Right cardiac atrium (tissue), 5 donors: ENCODE measurements around the gene ENSA. TPM values are rescaled to one million over a fixed set of nuclear protein-coding genes. Genes with fewer than 3 reads are reported as not detected.
"Not testable (repeated sequence)": the region's sequence is repeated elsewhere in the genome, so short reads cannot be mapped to it uniquely, and the experiment has no call there.

Source experiments
- ATAC-seq, 2 donors: fragments of 200-7000 bp; cut with Tn5 transposase; one replicate each; pipeline versions ENCODE4 v1.8.0 to v1.9.1; 2020; ENCODE audit warnings: moderate library complexity in 2 of 2, mild to moderate bottlenecking in 1 of 2
- DNase-seq, 3 donors: peaks; one replicate each; pipeline ENCODE4 v3.0.0-alpha.2; 2020
- H3K27ac ChIP-seq: one replicate; pipeline ENCODE4 v1.5.1; 2013; ENCODE audit warnings: mild to moderate bottlenecking, low read length, control low read depth, moderate library complexity
- H3K27me3 ChIP-seq: one replicate; pipeline ENCODE4 v1.6.1; 2013; ENCODE audit not compliant: control insufficient read depth, insufficient read depth
- H3K4me1 ChIP-seq: one replicate; pipeline ENCODE4 v1.6.1; 2013; ENCODE audit warnings: low read length; ENCODE audit not compliant: control insufficient read depth, insufficient read depth
- H3K4me3 ChIP-seq: one replicate; pipeline ENCODE4 v1.5.1; 2013; ENCODE audit warnings: low read length, control low read depth
- H3K9me3 ChIP-seq: one replicate; pipeline ENCODE4 v1.6.1; 2013; ENCODE audit warnings: low read length; ENCODE audit not compliant: control insufficient read depth
- WGBS: extraction: QIAGEN DNeasy Blood & Tissue Kit; methylation state at CpG from one replicate; pipeline ENCODE4 v1.1.7; 2013; 5-methylcytosine and 5-hydroxymethylcytosine counted together
- intact Hi-C, 4 donors: fragments of 100-400 bp; cut with DNase I; formaldehyde crosslinking; loops; one replicate each; pipeline versions ENCODE4 v1.11.0 to v1.14.0; 2022 to 2023
- polyA plus RNA-seq: library from polyadenylated mRNA; stranded (reverse); fragments of 200-250 nt; gene quantifications from one replicate; pipeline ENCODE4 v1.2.3, GENCODE V29; 2013
- total RNA-seq, 4 donors: library from RNA; stranded (reverse); fragmentation: NEBNext Ultra II Directional; extraction: Animal tissue kit (Norgen Biotek cat#: 25700); gene quantifications; one replicate each; pipeline ENCODE4 v1.2.1, GENCODE V29; 2021
- donor health status: healthy with polysubstance abuse.
- donor health status: DM: no; HTN: yes; CAD: no.
- donor health status: DM: no; HTN: no; CAD: no.
- donor health status: DM: no; HTN: yes; CAD: no; lungs with severe emphysema.
- donor health status: DM: yes; HTN: yes; CAD: no.

ENSA gene
- total and polyA plus RNA-seq, 5 donors = 81.6 to 122 (median 115) TPM

GRCh38 chr1:150649441-150650075 is 20.1 kb upstream of the ENSA start:
- intact Hi-C loops = no loop called here
- Histone ChIP-seq H3K9me3 (no peaks in the 10 kb centered on the region), H3K4me1 (peaks cover 5% of the 10 kb centered on the region), H3K4me3 (no peak overlapping the region), H3K27me3 (no peaks in the 10 kb centered on the region), H3K27ac (no peak overlapping the region)
- ATAC-seq (peak; percentile 29 to 44), DNase-seq (no peak)
- 89% methylated on average over 5 of the region's 5 CpGs for WGBS

DNA sequence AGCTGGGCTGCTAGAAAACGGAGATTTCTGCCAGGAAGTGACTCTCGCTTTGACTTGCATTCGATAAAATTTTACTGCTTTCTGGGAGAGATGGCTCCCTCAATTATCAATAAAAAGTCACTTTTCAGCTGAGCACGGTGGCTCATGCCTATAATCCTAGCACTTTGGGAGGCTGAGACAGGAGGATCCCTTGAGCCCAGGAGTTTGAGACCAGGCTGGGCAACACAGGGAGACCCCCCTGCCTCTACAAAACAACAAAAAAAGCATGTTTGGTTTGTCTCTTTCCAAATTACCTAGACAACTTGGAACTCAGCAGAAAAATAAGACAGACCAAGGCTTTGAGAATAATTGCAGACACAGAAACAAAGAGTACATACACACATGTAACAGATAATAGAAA is 12.9 kb upstream of the ENSA start:
- WGBS = 63% methylated on average over 4 of the region's 4 CpGs
- DNase-seq (no peak), ATAC-seq (no peak)
- Histone ChIP-seq H3K4me3 (no peak overlapping the region), H3K27me3 (no peaks in the 10 kb centered on the region), H3K4me1 (no peaks in the 10 kb centered on the region), H3K27ac (no peak overlapping the region), H3K9me3 (no peaks in the 10 kb centered on the region)
- intact Hi-C loops = no loop called here

DNA sequence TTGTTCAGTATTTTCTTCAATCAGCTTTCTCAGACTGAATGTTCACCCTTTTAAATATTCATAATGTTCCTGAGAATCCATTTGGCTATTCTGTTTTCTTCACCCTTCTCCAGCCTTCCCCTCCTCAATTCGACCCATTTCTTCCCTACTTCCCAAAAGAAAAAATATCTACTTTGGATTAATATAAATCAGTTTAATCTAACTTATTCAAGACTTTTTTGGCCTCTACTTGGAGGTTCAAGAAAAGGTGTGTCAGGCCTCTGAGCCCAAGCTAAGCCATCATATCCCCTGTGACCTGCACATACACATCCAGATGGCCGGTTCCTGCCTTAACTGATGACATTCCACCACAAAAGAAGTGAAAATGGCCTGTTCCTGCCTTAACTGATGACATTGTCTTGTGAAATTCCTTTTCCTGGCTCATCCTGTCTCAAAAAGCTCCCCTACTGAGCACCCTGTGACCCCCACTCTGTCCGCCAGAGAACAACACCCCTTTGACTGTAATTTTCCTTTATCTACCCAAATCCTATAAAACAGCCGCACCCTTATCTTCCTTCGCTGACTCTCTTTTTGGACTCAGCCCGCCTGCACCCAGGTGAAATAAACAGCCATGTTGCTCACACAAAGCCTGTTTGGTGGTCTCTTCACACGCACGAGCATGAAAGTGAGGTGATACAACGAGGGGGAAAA is 11.9 kb upstream of the ENSA start:
- intact Hi-C loops, H3K4me3 ChIP-seq, H3K4me1 ChIP-seq, DNase-seq, ATAC-seq, H3K9me3 ChIP-seq, H3K27me3 ChIP-seq, H3K27ac ChIP-seq: not testable (repeated sequence)
- WGBS = 80% methylated on average over 9 of the region's 9 CpGs

DNA sequence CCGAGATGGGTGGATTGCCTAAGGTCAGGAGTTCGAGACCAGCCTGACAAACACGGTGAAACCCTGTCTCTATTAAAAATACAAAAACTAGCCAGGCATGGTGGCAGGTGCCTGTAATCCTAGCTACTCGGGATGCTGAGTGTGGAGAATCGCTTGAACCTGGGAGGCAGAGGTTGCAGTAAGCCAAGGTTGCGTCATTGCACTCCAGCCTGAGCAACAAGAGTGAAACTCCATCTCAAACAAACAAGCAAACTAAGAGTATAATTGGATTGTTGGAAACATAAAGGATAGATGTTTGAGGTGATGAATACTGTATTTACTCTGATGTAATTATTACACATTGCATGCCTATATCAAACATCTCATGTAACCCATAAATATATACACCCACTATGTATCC is 9.0 kb upstream of the ENSA start:
- intact Hi-C loops = not testable (repeated sequence)

DNA sequence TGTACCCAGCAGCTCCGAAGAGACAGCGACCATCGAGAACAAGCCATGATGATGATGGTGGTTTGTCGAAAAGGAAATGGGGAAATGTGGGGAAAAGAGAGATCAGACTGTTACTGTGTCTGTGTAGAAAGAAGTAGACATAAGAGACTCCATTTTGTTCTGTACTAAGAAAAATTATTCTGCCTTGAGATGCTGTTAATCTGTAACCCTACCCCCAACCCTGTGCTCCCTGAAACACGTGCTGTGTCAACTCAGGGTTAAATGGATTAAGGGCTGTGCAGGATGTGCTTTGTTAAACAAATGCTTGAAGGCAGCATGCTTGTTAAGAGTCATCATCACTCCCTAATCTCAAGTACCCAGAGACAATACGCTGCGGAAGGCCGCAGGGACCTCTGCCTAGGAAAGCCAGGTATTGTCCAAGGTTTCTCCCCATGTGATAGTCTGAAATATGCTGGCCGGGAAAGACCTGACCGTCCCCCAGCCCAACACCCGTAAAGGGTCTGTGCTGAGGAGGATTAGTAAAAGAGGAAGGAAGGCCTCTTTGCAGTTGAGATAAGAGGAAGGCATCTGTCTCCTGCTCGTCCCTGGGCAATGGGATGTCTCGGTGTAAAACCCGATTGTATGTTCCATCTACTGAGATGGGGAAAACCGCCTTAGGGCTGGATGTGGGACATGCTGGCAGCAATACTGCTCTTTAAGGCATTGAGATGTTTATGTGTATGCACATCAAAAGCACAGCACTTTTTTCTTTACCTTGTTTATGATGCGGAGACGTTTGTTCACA is 5.6 kb upstream of the ENSA start:
- intact Hi-C loops, H3K4me3 ChIP-seq, H3K4me1 ChIP-seq, H3K9me3 ChIP-seq, H3K27ac ChIP-seq, DNase-seq, H3K27me3 ChIP-seq, ATAC-seq: not testable (repeated sequence)
- WGBS = 51% methylated on average over 17 of the region's 17 CpGs

More for the DNA sequence above, 9.0 kb upstream of the ENSA start:
- ATAC-seq, H3K27me3 ChIP-seq, H3K27ac ChIP-seq, H3K9me3 ChIP-seq, H3K4me3 ChIP-seq, H3K4me1 ChIP-seq, DNase-seq: not testable (repeated sequence)
- WGBS = 93% methylated on average over 6 of the region's 6 CpGs

DNA sequence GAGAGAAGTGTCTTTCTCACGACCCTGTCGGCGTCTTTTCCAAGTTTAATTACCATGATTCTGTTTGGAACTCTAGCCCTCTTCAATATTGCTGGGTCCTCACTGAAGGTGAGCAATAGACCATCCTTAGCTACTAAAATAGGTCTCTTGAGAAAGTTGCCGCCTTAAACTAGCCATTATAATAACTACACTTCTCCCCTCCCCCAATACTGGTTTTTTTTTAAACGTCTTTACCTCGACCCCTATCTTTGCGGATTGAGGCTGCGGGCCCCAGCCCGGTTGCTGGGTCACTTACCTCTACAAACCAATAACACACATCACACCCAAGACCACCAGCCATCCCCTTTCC is 672 bp downstream of the ENSA start:
- intact Hi-C loops = loop anchor here in 1 of 4 donors (10.0 kb wide), 1 partner anchor 64 kb away; no protein-coding TSS in a partner anchor
- Histone ChIP-seq H3K27ac (peak overlapping the region; percentile 60), H3K4me1 (peaks cover 2% of the 10 kb centered on the region), H3K4me3 (peak overlapping the region; percentile 70), H3K9me3 (no peaks in the 10 kb centered on the region), H3K27me3 (no peaks in the 10 kb centered on the region)
- 1% methylated on average over 9 of the region's 9 CpGs for WGBS
- DNase-seq (no peak), ATAC-seq (no peak)

GRCh38 chr1:150627826-150628410 is 1.5 kb downstream of the ENSA start:
- 80% methylated on average over 5 of the region's 5 CpGs for WGBS
- DNase-seq = no peak
- Histone ChIP-seq H3K4me3 (peak overlapping the region; percentile 70), H3K27ac (no peak overlapping the region), H3K27me3 (no peaks in the 10 kb centered on the region), H3K4me1 (peaks cover 2% of the 10 kb centered on the region), H3K9me3 (no peaks in the 10 kb centered on the region)
- no peak for ATAC-seq
- intact Hi-C loops = loop anchor here in 1 of 4 donors (10.0 kb wide), 1 partner anchor 63 kb away; no protein-coding TSS in a partner anchor

GRCh38 chr1:150626150-150626549 is 3.3 kb downstream of the ENSA start:
- no peak for ATAC-seq
- WGBS = 89% methylated on average over 2 of the region's 2 CpGs
- Histone ChIP-seq H3K4me1 (peaks cover 2% of the 10 kb centered on the region), H3K9me3 (no peaks in the 10 kb centered on the region), H3K27me3 (no peaks in the 10 kb centered on the region), H3K27ac (no peak overlapping the region), H3K4me3 (no peak overlapping the region)
- DNase-seq = no peak
- intact Hi-C loops = loop anchor here in 1 of 4 donors (10.0 kb wide), 1 partner anchor 61 kb away; no protein-coding TSS in a partner anchor

GRCh38 chr1:150624546-150624945 is 4.9 kb downstream of the ENSA start:
- not testable (repeated sequence) for DNase-seq, H3K4me1 ChIP-seq, H3K4me3 ChIP-seq, H3K27me3 ChIP-seq, ATAC-seq, H3K9me3 ChIP-seq, H3K27ac ChIP-seq
- intact Hi-C loops = loop anchor here in 3 of 4 donors (5.0 to 10.0 kb wide), 2 partner anchors 47 to 60 kb away; partner anchors contain the start of gene MCL1 (in 2 of the 3)
- 85% methylated on average over 1 of the region's 1 CpG for WGBS

DNA sequence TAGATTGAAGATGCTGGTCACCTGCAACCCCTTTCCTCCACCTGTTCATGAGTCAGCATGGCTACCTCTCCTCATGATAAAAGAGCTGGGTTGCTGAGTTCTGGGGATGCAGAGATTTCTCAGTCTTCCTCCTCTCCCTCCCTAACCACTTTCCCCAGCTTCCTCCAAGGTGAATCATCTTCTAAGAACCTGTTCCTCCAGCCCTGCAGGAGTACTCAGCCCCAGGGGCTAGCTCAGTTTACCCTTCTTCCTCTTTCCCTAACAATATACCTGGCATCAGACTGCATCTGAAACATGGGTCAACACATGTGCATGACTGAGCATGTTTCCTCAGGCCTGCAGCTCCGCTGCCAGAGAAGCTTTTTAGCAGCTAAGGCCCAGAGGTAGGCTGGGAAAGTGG is 5.3 kb downstream of the ENSA start:
- H3K27ac ChIP-seq, DNase-seq, ATAC-seq, H3K27me3 ChIP-seq, H3K4me1 ChIP-seq, H3K9me3 ChIP-seq, H3K4me3 ChIP-seq: not testable (repeated sequence)
- 100% methylated on average over 1 of the region's 1 CpG for WGBS
- intact Hi-C loops = loop anchor here in 3 of 4 donors (5.0 to 10.0 kb wide), 2 partner anchors 47 to 59 kb away; partner anchors contain the start of gene MCL1 (in 2 of the 3)
